GM08714 (cell line): ENCODE results near the gene SOS2.
"Not testable (repeated sequence)": the region's sequence is repeated elsewhere in the genome, so short reads cannot be mapped to it uniquely, and the experiment has no call there.

Source experiments
- H3K4me3 ChIP-seq: fragments of 200-500 bp; sonication (Bioruptor generic); 2 replicates; pipeline ENCODE4 v1.5.1; 2014; ENCODE audit warnings: mild to moderate bottlenecking, low read length, inconsistent platforms
- ZNF274 ChIP-seq: IDR thresholded peaks from 2 replicates; pipeline ENCODE4 v1.6.1; 2012; ENCODE audit warnings: mild to moderate bottlenecking, low read depth, low read length

The SOS2 gene

GRCh38 chr14:50210074-50210473 lies 21.3 kb downstream of the SOS2 start:
- no peak overlapping the region for H3K4me3 ChIP-seq
- no peak for TF ChIP-seq ZNF274

GRCh38 chr14:50198499-50198898 lies 32.9 kb downstream of the SOS2 start:
- H3K4me3 ChIP-seq = no peak overlapping the region
- TF ChIP-seq ZNF274 = no peak

GRCh38 chr14:50191499-50191898 lies 39.9 kb downstream of the SOS2 start:
- no peak overlapping the region for H3K4me3 ChIP-seq
- no peak for TF ChIP-seq ZNF274

GRCh38 chr14:50186107-50186506 lies 45.3 kb downstream of the SOS2 start:
- H3K4me3 ChIP-seq = no peak overlapping the region
- TF ChIP-seq ZNF274 = no peak

GRCh38 chr14:50173891-50174290 lies 57.5 kb downstream of the SOS2 start:
- no peak for TF ChIP-seq ZNF274
- H3K4me3 ChIP-seq = no peak overlapping the region

GRCh38 chr14:50171895-50172294 lies 59.5 kb downstream of the SOS2 start:
- H3K4me3 ChIP-seq = no peak overlapping the region
- TF ChIP-seq ZNF274 = no peak

GRCh38 chr14:50167381-50167780 lies 64.0 kb downstream of the SOS2 start:
- H3K4me3 ChIP-seq = not testable (repeated sequence)

GRCh38 chr14:50156111-50156510 lies 75.3 kb downstream of the SOS2 start:
- no peak for TF ChIP-seq ZNF274

GRCh38 chr14:50148799-50149198 lies 82.6 kb downstream of the SOS2 start:
- H3K4me3 ChIP-seq = no peak overlapping the region
- no peak for TF ChIP-seq ZNF274

More at GRCh38 chr14:50156111-50156510, 75.3 kb downstream of the SOS2 start:
- H3K4me3 ChIP-seq = no peak overlapping the region

GRCh38 chr14:50139192-50139591 lies 92.2 kb downstream of the SOS2 start:
- H3K4me3 ChIP-seq = no peak overlapping the region
- TF ChIP-seq ZNF274 = no peak

GRCh38 chr14:50127802-50128201 lies 103.6 kb downstream of the SOS2 start:
- TF ChIP-seq ZNF274 = no peak
- no peak overlapping the region for H3K4me3 ChIP-seq

GRCh38 chr14:50123062-50123461 lies 108.3 kb downstream of the SOS2 start:
- H3K4me3 ChIP-seq = no peak overlapping the region
- no peak for TF ChIP-seq ZNF274

GRCh38 chr14:50122291-50122690 lies 109.1 kb downstream of the SOS2 start:
- H3K4me3 ChIP-seq = no peak overlapping the region
- TF ChIP-seq ZNF274 = no peak

GRCh38 chr14:50121486-50121885 lies 109.9 kb downstream of the SOS2 start:
- H3K4me3 ChIP-seq = no peak overlapping the region
- no peak for TF ChIP-seq ZNF274

GRCh38 chr14:50117456-50117855 lies 113.9 kb downstream of the SOS2 start:
- no peak for TF ChIP-seq ZNF274
- H3K4me3 ChIP-seq = no peak overlapping the region

GRCh38 chr14:50116966-50117365 lies 114.4 kb downstream of the SOS2 start:
- no peak overlapping the region; the same call in 1 of the 2 replicates for H3K4me3 ChIP-seq
- TF ChIP-seq ZNF274 = no peak

- TF ChIP-seq ZNF274 = no peak
- peak within 1 kb of the TSS; percentile 86 for H3K4me3 ChIP-seq
Observed at GRCh38 chr14:50116181-50116956, 115.0 kb downstream of the SOS2 start, which contains the start of gene VCPKMT. TSS of gene VCPKMT (minus strand) at chr14:50116572. CDS start at chr14:50116552, 20 bp downstream.
